ENCODE results near the gene ZNF92. TPM values are rescaled to one million over a fixed set of nuclear protein-coding genes. Genes with fewer than 3 reads are reported as not detected.
A peak's percentile ranks its signal among the peaks of the same experiment; 100 is the strongest.

Gene ZNF92
- total and polyA plus RNA-seq, 2 of the 4 experiments (the other 2 are of a cell fraction), result 2.4 to 6.1 TPM

GRCh38 chr7:65325793-65326432 is 47.7 kb upstream of the ZNF92 start:
- ChIA-PET POLR2A (ENCODE audit: unreplicated experiment) (no interaction called here), CTCF (no interaction called here)
- intact Hi-C loops (cut with micrococcal nuclease), result no loop called here
- Histone ChIP-seq H2BK20ac (ENCODE audit: low read depth, low read length) (no peak overlapping the region), H3K4ac (ENCODE audit: low read depth, low read length) (no peak overlapping the region), H3K56ac (ENCODE audit: extremely low read depth, insufficient read depth, low read length) (no peak overlapping the region), H2BK5ac (ENCODE audit: low read depth, low read length, poor library complexity, severe bottlenecking) (no peak overlapping the region), H3K23ac (ENCODE audit: low read depth, low read length) (no peak overlapping the region), H4K20me1 (ENCODE audit: insufficient read depth, low read length) (no peaks in the 10 kb centered on the region), H2BK15ac (ENCODE audit: low read depth, low read length) (no peak overlapping the region), H3K9ac (ENCODE audit: low read depth, low read length) (no peak overlapping the region), H3K36me3 (ENCODE audit: control insufficient read depth, insufficient read depth, low read length) (no peaks in the 10 kb centered on the region), H4K91ac (ENCODE audit: insufficient read depth, low read depth, low read length) (no peak overlapping the region), H3K4me3 (ENCODE audit: insufficient read depth, low read depth, low read length) (no peak overlapping the region), H2AK5ac (ENCODE audit: low read depth, low read length) (no peak overlapping the region), H3K18ac (ENCODE audit: low read depth, low read length) (no peak overlapping the region; the same call in 1 of the 2 replicates), H3K79me1 (ENCODE audit: low read depth in 1 of 2, low read length in 2 of 2) (no peaks in the 10 kb centered on the region), H3K9me1 (ENCODE audit: insufficient read depth, low read length) (no peaks in the 10 kb centered on the region), H2AFZ (replicated peaks; ENCODE audit: low read length, poor library complexity) (no peak overlapping the region), H4K5ac (ENCODE audit: low read depth, low read length) (no peak overlapping the region), H3K4me2 (ENCODE audit: low read depth, low read length) (no peak overlapping the region), H3K14ac (replicated peaks; ENCODE audit: low read depth, low read length) (no peak overlapping the region), H3K27ac (ENCODE audit: insufficient read depth, low read length) (no peak overlapping the region), H2BK120ac (ENCODE audit: low read depth, low read length) (no peak overlapping the region), H3K27me3 (ENCODE audit: control insufficient read depth, insufficient read depth, low read length) (no peaks in the 10 kb centered on the region), H4K8ac (ENCODE audit: low read depth in 2 of 2, low read length in 2 of 2) (no peak overlapping the region), H2AK9ac (replicated peaks; ENCODE audit: low read depth, low read length, poor library complexity) (no peak overlapping the region), H3K9me3 (ENCODE audit: control insufficient read depth, insufficient read depth, low read length) (no peaks in the 10 kb centered on the region), H3K4me1 (ENCODE audit: control insufficient read depth, insufficient read depth, low read length) (no peaks in the 10 kb centered on the region)
- dilution Hi-C loops (cut with HindIII; ENCODE audit: low sequenced_read_pairs, unreplicated experiment), result no loop called here
- WGBS, 2 experiments (ENCODE audit: extremely low coverage in 2 of 2, insufficient read length in 1 of 2), result 83% methylated on average over 1 of the region's 5 CpGs; no CpG with 5 or more reads in 1 of the 2 experiments
- in situ Hi-C loops (cut with MboI; ENCODE audit: low sequenced_read_pairs), result no loop called here
- no TSS peak for BruUV-seq (replicated peaks)
- ATAC-seq (ENCODE audit: low read depth), result no peak
- DNase-seq, result peak; percentile 6
- no peak for TF ChIP-seq RCOR1 (IDR thresholded peaks at IDR 0.05; ENCODE audit: insufficient replicate concordance, low read length)
- no peak for TF ChIP-seq MAFK (IDR thresholded peaks at IDR 0.05; ENCODE audit: low read depth, low read length)
- TF ChIP-seq CHD1 (IDR thresholded peaks at IDR 0.05; ENCODE audit: low read depth, low read length), result no peak
- no peak for TF ChIP-seq RAD21 (IDR thresholded peaks at IDR 0.05; ENCODE audit: low read length)

Data from IMR-90 (cell line).